ENCODE data around the gene ADD2.

Gene ADD2

GRCh38 chr2:70678576-70679143 lies 89.3 kb downstream of the ADD2 start:
- no peak for TF ChIP-seq ZFX (IDR thresholded peaks at IDR 0.05; ENCODE audit: borderline replicate concordance)
- TF ChIP-seq, protein P1, sequence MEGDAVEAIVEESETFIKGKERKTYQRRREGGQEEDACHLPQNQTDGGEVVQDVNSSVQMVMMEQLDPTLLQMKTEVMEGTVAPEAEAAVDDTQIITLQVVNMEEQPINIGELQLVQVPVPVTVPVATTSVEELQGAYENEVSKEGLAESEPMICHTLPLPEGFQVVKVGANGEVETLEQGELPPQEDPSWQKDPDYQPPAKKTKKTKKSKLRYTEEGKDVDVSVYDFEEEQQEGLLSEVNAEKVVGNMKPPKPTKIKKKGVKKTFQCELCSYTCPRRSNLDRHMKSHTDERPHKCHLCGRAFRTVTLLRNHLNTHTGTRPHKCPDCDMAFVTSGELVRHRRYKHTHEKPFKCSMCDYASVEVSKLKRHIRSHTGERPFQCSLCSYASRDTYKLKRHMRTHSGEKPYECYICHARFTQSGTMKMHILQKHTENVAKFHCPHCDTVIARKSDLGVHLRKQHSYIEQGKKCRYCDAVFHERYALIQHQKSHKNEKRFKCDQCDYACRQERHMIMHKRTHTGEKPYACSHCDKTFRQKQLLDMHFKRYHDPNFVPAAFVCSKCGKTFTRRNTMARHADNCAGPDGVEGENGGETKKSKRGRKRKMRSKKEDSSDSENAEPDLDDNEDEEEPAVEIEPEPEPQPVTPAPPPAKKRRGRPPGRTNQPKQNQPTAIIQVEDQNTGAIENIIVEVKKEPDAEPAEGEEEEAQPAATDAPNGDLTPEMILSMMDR (IDR thresholded peaks at IDR 0.05), result no peak
- H3K27ac ChIP-seq, result no peak overlapping the region

DNA sequence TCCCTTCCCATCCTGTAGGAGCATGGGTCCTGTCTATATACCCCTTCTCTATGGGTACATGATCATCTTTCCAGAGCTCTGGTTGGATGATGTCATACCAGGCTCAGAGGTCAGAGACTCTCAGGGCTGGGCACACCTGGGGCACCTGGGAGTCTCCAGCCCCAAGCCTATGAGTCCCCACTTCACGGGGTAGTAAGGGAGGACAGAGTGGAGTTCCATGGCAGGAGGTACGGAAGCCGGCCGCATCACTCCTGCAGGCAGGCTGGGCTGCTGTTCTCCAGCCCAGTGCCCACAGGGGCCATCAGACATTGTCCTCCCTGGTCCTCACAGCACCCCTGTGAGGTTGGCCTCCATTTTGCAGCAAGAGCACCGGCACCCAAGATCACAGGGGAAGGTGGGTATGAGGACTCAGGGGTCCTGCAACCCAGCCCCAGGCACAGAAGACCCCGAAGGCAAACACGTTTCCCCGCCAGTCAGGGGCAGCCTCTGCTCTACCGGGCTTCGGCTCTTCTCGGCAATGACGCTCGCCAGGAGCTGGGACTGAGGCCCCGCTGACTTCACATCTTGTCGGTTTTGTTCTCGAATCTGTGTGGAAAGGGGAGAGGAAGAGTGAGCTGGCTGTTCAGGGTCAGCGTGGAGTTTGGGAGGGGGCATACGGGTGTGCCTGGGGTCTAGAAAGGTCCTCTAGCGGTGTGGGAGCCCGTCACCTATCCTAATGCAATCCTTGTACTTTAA lies 91.5 kb downstream of the ADD2 start:
- TF ChIP-seq ZFX (IDR thresholded peaks at IDR 0.05; ENCODE audit: borderline replicate concordance), result no peak
- TF ChIP-seq, protein P1 (IDR thresholded peaks at IDR 0.05), result no peak
- no peak overlapping the region for H3K27ac ChIP-seq

GRCh38 chr2:70675862-70676261 lies 92.1 kb downstream of the ADD2 start:
- no peak overlapping the region for H3K27ac ChIP-seq
- TF ChIP-seq, protein P1 (IDR thresholded peaks at IDR 0.05), result no peak
- no peak for TF ChIP-seq ZFX (IDR thresholded peaks at IDR 0.05; ENCODE audit: borderline replicate concordance)

DNA sequence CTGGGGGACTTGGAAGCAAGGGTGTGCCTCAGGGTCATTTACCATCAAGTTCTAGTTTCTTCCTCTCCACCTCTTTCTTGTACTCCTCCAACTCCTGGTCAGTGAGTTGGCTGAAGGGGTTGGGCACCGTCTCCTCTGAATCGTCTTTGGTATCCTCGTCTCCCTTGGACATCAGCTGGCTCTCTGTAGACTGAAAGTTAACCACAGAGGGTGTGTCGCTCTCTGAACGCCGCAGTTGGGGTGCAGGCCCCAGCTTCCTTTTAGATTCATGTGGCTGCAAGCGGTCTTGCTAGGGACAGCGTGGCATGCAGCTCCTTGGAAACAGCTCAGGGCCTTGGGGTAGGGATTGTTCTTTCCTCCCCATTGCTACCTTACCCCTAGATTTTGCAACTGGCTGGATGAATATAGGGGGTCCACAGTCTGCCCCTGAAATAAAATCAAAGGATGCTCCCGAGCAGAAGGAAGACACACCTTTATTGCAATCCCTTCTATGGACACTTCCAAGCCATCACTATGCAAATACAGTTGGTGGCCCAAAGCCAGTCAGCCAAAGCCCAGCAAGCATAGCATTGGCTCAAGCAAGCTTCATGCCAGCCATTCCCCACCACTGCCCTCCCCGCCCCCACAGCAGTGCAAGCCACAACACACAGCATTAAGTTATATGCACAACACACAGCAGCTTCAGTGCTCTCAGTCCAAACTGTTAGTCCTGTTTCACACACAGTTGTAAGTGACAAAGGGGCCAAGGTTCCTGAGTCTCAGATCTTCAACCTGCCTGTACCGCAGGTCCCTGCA lies 93.2 kb downstream of the ADD2 start:
- H3K27ac ChIP-seq, result no peak overlapping the region
- TF ChIP-seq ZFX (IDR thresholded peaks at IDR 0.05; ENCODE audit: borderline replicate concordance), result no peak
- TF ChIP-seq, protein P1 (IDR thresholded peaks at IDR 0.05), result no peak

GRCh38 chr2:70673041-70673647 lies 94.9 kb downstream of the ADD2 start:
- H3K27ac ChIP-seq, result no peak overlapping the region
- TF ChIP-seq, protein P1 (IDR thresholded peaks at IDR 0.05), result no peak
- TF ChIP-seq ZFX (IDR thresholded peaks at IDR 0.05; ENCODE audit: borderline replicate concordance), result no peak

- no peak overlapping the region for H3K27ac ChIP-seq
- TF ChIP-seq ZFX (IDR thresholded peaks at IDR 0.05; ENCODE audit: borderline replicate concordance), result no peak
- TF ChIP-seq, protein P1 (IDR thresholded peaks at IDR 0.05), result no peak
Measured at GRCh38 chr2:70671092-70671675, 96.8 kb downstream of the ADD2 start.
